VCaP (cell line): Measurements from ENCODE around the gene NSDHL.
A peak's percentile ranks its signal among the peaks of the same experiment; 100 is the strongest.

ENCODE experiments used
- H3K27ac ChIP-seq: fragments of 450-650 bp; 2 replicates; pipeline ENCODE4 v1.5.1; 2017
- TF ChIP-seq, protein P1 (sequence below): fragments of 450-650 bp; conservative IDR thresholded peaks from 2 replicates; pipeline ENCODE4 v1.5.1; 2017; ENCODE audit warnings: mild to moderate bottlenecking, moderate library complexity

NSDHL gene

GRCh38 chrX:152845618-152846240, 14.9 kb downstream of the NSDHL start:
- TF ChIP-seq, protein P1, sequence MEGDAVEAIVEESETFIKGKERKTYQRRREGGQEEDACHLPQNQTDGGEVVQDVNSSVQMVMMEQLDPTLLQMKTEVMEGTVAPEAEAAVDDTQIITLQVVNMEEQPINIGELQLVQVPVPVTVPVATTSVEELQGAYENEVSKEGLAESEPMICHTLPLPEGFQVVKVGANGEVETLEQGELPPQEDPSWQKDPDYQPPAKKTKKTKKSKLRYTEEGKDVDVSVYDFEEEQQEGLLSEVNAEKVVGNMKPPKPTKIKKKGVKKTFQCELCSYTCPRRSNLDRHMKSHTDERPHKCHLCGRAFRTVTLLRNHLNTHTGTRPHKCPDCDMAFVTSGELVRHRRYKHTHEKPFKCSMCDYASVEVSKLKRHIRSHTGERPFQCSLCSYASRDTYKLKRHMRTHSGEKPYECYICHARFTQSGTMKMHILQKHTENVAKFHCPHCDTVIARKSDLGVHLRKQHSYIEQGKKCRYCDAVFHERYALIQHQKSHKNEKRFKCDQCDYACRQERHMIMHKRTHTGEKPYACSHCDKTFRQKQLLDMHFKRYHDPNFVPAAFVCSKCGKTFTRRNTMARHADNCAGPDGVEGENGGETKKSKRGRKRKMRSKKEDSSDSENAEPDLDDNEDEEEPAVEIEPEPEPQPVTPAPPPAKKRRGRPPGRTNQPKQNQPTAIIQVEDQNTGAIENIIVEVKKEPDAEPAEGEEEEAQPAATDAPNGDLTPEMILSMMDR: no peak
- H3K27ac ChIP-seq: no peak overlapping the region

GRCh38 chrX:152847281-152847680, 16.4 kb downstream of the NSDHL start:
- H3K27ac ChIP-seq: no peak overlapping the region

DNA sequence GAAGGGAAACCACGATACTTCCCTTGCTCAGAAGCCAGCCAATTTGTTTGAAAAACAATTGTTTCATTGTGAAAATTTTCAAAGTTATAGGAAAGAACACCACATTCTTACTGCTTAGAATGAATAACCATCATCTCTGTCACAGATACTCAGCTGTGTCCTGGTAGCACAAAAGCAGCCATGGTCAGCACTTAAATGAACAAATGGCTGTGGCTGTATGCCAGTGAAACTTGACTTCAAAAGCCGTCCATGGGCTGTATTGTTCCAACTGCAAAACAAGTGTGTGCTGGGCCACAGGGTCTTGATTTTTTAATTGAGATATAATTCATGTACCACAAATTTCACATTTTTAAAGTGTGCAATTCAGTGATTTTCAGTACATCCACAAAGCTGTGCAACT, 19.6 kb downstream of the NSDHL start:
- H3K27ac ChIP-seq: no peak overlapping the region
- TF ChIP-seq, protein P1: no peak

More at GRCh38 chrX:152847281-152847680, 16.4 kb downstream of the NSDHL start:
- TF ChIP-seq, protein P1: no peak

DNA sequence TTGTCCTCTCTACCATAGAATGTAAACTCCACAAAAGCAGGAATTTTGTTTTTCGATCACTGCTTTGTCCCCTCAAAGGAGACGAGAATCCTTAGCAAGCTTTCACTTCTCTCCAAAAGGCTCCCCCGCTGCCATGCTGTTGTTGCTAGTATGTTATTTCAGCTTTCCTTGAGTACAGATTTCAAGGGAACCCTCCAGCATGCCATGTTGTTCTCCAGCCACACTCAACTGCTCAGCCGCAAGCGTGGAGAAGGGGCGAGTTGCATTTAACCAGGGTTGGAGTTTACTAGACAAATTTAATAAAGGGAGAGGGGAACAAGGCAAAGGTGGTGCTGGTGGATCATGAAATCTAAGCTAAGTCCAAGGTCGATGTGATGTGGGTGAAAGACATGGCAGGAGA, 23.1 kb downstream of the NSDHL start:
- H3K27ac ChIP-seq: no peak overlapping the region
- TF ChIP-seq, protein P1: no peak

DNA sequence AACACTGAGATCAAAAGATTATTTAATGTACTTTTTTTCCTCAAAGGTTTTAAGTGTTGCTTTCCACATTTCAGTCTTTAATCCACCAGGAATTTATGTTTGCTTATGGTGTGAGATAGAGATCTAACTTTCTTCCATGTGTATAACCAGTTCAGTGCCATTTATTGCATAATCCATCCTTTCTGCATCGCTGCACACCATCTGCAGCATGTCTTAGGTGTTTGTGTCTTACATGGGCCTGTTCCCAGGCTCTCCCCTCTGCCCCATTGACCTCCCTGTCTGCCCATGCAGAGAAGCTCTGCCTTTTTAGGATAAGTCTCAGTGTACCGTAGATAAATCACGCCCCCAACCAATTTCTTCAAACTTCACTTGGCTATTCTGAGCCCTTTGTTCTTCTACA, 30.3 kb downstream of the NSDHL start:
- TF ChIP-seq, protein P1: no peak
- H3K27ac ChIP-seq: peak overlapping the region; percentile 75

DNA sequence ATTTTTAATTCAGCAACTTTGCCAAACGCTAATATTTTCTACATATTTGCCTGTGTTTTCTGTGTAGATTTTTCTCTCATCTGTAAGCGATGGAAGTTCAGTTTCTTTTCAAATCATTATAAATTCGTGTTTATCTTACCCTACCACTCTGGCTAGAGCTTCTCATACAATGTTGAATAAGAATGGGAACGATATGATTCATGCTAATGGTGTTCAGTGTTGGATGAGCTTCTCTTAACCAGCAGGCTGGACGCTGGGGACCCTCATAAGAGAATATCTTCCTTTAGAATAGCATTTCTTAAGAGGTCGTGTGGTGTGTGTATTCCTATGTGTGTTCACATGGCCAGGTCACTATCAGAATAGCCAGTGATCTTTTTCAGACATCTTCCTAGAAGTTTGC, 31.0 kb downstream of the NSDHL start:
- H3K27ac ChIP-seq: peak overlapping the region; percentile 75
- TF ChIP-seq, protein P1: no peak

GRCh38 chrX:152865232-152865920, 34.5 kb downstream of the NSDHL start:
- TF ChIP-seq, protein P1: no peak
- no peak overlapping the region for H3K27ac ChIP-seq
